Adrenal gland (tissue), 19 donors: ENCODE measurements around the gene XRN1. TPM values are rescaled to one million over a fixed set of nuclear protein-coding genes. Genes with fewer than 3 reads are reported as not detected.

ENCODE experiments used
- DNase-seq, 7 donors: peaks; one replicate each; pipeline ENCODE4 v3.0.0-alpha.2; 2019 to 2020
- H3K27ac ChIP-seq, 5 donors: fragments of 200-600 bp; sonication (generic) in 4 of 5; 1 replicate in 3 of 5; 2 replicates in 2 of 5; pipeline versions ENCODE4 v1.5.1 to v1.8.0; 2016 to 2020; ENCODE audit warnings: mild to moderate bottlenecking in 1 of 5
- H3K27me3 ChIP-seq: fragments of 200-600 bp; 2 replicates; pipeline ENCODE4 v1.8.0; 2021
- H3K36me3 ChIP-seq, 2 donors: fragments of 200-600 bp; replicated peaks in 1 of 2; 1 replicate in 1 of 2; 2 replicates in 1 of 2; pipeline versions ENCODE4 v1.5.1 to v1.8.0; 2018 to 2022
- H3K4me1 ChIP-seq, 2 donors: fragments of 200-600 bp; replicated peaks in 1 of 2; 1 replicate in 1 of 2; 2 replicates in 1 of 2; pipeline versions ENCODE4 v1.5.1 to v1.8.0; 2018 to 2021
- H3K4me3 ChIP-seq, 4 donors: fragments of 200-600 bp; sonication (generic) in 3 of 4; one replicate each; pipeline ENCODE4 v1.5.1; 2016 to 2018
- H3K9me3 ChIP-seq, 3 donors: fragments of 200-600 bp; sonication (generic) in 1 of 3; replicated peaks in 1 of 3; 1 replicate in 2 of 3; 2 replicates in 1 of 3; pipeline versions ENCODE4 v1.5.1 to v1.8.0; 2016 to 2021
- CTCF ChIP-seq, 6 experiments: fragments of 450-650 bp in 4 of 6; fragments of 200-600 bp in 2 of 6; sonication (generic) in 1 of 6; IDR thresholded peaks; 1 replicate in 5 of 6; 2 replicates in 1 of 6; pipeline versions ENCODE4 v1.5.1 to v1.8.0; 2016 to 2021; ENCODE audit warnings: antibody characterized with exemption in 6 of 6, mild to moderate bottlenecking in 2 of 6, moderate library complexity in 1 of 6
- POLR2A ChIP-seq, 2 donors: fragments of 450-650 bp; IDR thresholded peaks; one replicate each; pipeline ENCODE4 v1.6.1; 2017; ENCODE audit warnings: antibody characterized with exemption in 2 of 2, mild to moderate bottlenecking in 2 of 2, moderate library complexity in 1 of 2
- WGBS, 4 donors: extraction: QIAGEN DNeasy Blood & Tissue Kit in 2 of 4; methylation state at CpG; one replicate each; pipeline versions ENCODE4 v1.1.5 to v1.1.7; 2013 to 2017; 5-methylcytosine and 5-hydroxymethylcytosine counted together
- intact Hi-C, 2 donors: fragments of 100-400 bp; cut with DNase I; formaldehyde crosslinking; loops; one replicate each; pipeline versions ENCODE4 v1.14.1 to v1.15.0; 2022 to 2023
- long read RNA-seq, 10 donors: library from polyadenylated mRNA in 3 of 10; unstranded in 2 of 10; stranded (forward) in 1 of 10; transcript quantifications; one replicate each; pipeline ENCODE4 v2.0.0 and lab custom pipeline, GENCODE V29; 2021 to 2026
- polyA plus RNA-seq, 3 donors: library from polyadenylated mRNA; stranded (reverse); fragments of 200-250 nt in 2 of 3; fragments of 350-450 nt in 1 of 3; fragmentation: Illumina TruSeq in 1 of 3; extraction: RNeasy Lipid Tissue Mini Kit (QIAGEN cat#74804) in 1 of 3; gene quantifications; one replicate each; pipeline ENCODE4 v1.2.3, GENCODE V29; 2013 to 2014
- total RNA-seq, 9 donors: library from RNA; depleted of rRNA in 4 of 9; stranded (reverse); fragments of >200 nt in 4 of 9; fragments of 120-200 nt in 1 of 9; fragmentation: NEBNext Ultra II Directional in 1 of 9; extraction: Animal tissue kit (Norgen Biotek cat#: 25700) in 1 of 9; gene quantifications; one replicate each; pipeline versions ENCODE4 v1.1.0 to v1.2.4, GENCODE V29; 2013 to 2023
- donor health status: healthy with polysubstance abuse.
- donor health status: Bipolar disorder and iron deficiency.
- donor health status: DM: yes; HTN: yes; CAD: no.
- donor health status: DM: no; HTN: no; CAD: no.
- donor health status: DM: no; HTN: no; CAD: no.
- donor health status: DM: yes; HTN: yes; CAD: no.

XRN1 gene
- 10 to 100 TPM; 17.6 to 73.6 (median 38.6) TPM for total RNA-seq
- 10 to 100 TPM in 2 of 3 donors, 1 to 10 TPM in 1; 6.3 to 14.5 (median 10.1) TPM for polyA plus RNA-seq
- long read RNA-seq, donor 1 = 0 reads
- long read RNA-seq, donor 2 = 0 reads
- long read RNA-seq, donor 3 = 0 reads
- long read RNA-seq, donor 4, partial matches to known transcripts = 11 of 15 reads
- long read RNA-seq, donor 4, other reads (novel, unspliced or antisense) = 1 of 15 reads
- long read RNA-seq, donor 5, full-length matches to known transcripts = 2 of 7 reads
- long read RNA-seq, donor 5, partial matches to known transcripts = 0 of 7 reads
- long read RNA-seq, donor 5, other reads (novel, unspliced or antisense) = 5 of 7 reads
- long read RNA-seq, donor 6, partial matches to known transcripts = 8 of 12 reads
- long read RNA-seq, donor 6, other reads (novel, unspliced or antisense) = 3 of 12 reads
- long read RNA-seq, donor 7 = 0 reads
- long read RNA-seq, donor 8, partial matches to known transcripts = 0 of 2 reads
- long read RNA-seq, donor 8, other reads (novel, unspliced or antisense) = 0 of 2 reads
- long read RNA-seq, donor 9, partial matches to known transcripts = 0 of 2 reads
- long read RNA-seq, donor 9, other reads (novel, unspliced or antisense) = 0 of 2 reads
- long read RNA-seq, donor 10, partial matches to known transcripts = 0 of 1 reads
- long read RNA-seq, donor 10, other reads (novel, unspliced or antisense) = 0 of 1 reads

GRCh38 chr3:142447852-142448823 is at the start of gene XRN1:
TSS of gene XRN1 (minus strand) at chr3:142448037. CDS start at chr3:142447944, 93 bp downstream.
- peak; percentile 55 to 91 for TF ChIP-seq POLR2A (IDR thresholded peaks at IDR 0.05)
- TF ChIP-seq CTCF (IDR thresholded peaks at IDR 0.05) = no peak
- Histone ChIP-seq H3K4me3 (peak within 1 kb of the TSS; percentile 22 to 97 (median 78)), H3K4me1 (peaks cover 5 to 31% of the 10 kb centered on the region in 2 donors), H3K27ac (peak within 1 kb of the TSS; percentile 96 to 100 (median 98)), H3K36me3 (peaks cover 0 to 33% of the 10 kb centered on the region in 2 donors), H3K9me3 (no peaks in the 10 kb centered on the region), H3K27me3 (no peaks in the 10 kb centered on the region)
- intact Hi-C loops = no loop called here
- 5 to 15% (median 7%) methylated on average over 18 to 52 of the region's 52 CpGs for WGBS, 4 donors
- peak; percentile 95 to 97 (median 96) for DNase-seq

GRCh38 chr3:142495103-142495502 is 47.3 kb upstream of the XRN1 start:
- Histone ChIP-seq H3K4me1 (peaks cover 5 to 18% of the 10 kb centered on the region in 2 donors), H3K4me3 (no peak overlapping the region), H3K9me3 (no peaks in the 10 kb centered on the region), H3K36me3 (peaks cover 0 to 32% of the 10 kb centered on the region in 2 donors), H3K27me3 (no peaks in the 10 kb centered on the region), H3K27ac (no peak overlapping the region)
- intact Hi-C loops = no loop called here
- TF ChIP-seq POLR2A (IDR thresholded peaks at IDR 0.05) = no peak
- TF ChIP-seq CTCF (IDR thresholded peaks at IDR 0.05) = no peak
- DNase-seq = no peak
- 81 to 100% (median 99%) methylated on average over 3 of the region's 3 CpGs for WGBS, 4 donors

- DNase-seq = no peak
- Histone ChIP-seq H3K27me3 (no peaks in the 10 kb centered on the region), H3K4me1 (no peaks in the 10 kb centered on the region), H3K27ac (no peak overlapping the region), H3K36me3 (peaks cover 0 to 23% of the 10 kb centered on the region in 2 donors), H3K4me3 (no peak overlapping the region), H3K9me3 (no peaks in the 10 kb centered on the region)
- intact Hi-C loops = no loop called here
- WGBS, 4 donors = 93 to 99% (median 97%) methylated on average over 2 of the region's 2 CpGs
- TF ChIP-seq CTCF (IDR thresholded peaks at IDR 0.05) (no peak), POLR2A (IDR thresholded peaks at IDR 0.05) (no peak)
These were observed 44.3 kb upstream of the XRN1 start for GRCh38 chr3:142492184-142492583.
